Activated T-cell treated with anti-CD3 and anti-CD28 coated beads, Interleukin-2, amount 50 U/mL, for 24 hours (primary cell): ENCODE data around the gene CLCN2.
A peak's percentile ranks its signal among the peaks of the same experiment; 100 is the strongest.

Experiments
- DNase-seq: peaks from one replicate; pipeline ENCODE4 v3.0.0-alpha.2; 2020
- H3K27ac Mint-ChIP-seq: 2 replicates; pipeline ENCODE4 v1.8.0; 2020; ENCODE audit warnings: mild to moderate bottlenecking, mixed read lengths
- H3K27me3 Mint-ChIP-seq: 2 replicates; pipeline ENCODE4 v1.8.0; 2020; ENCODE audit warnings: mixed read lengths
- H3K36me3 Mint-ChIP-seq: 2 replicates; pipeline ENCODE4 v1.8.0; 2020; ENCODE audit warnings: low read depth, mixed read lengths
- H3K4me1 Mint-ChIP-seq: 2 replicates; pipeline ENCODE4 v1.8.0; 2020; ENCODE audit warnings: low read depth, mixed read lengths
- H3K4me3 Mint-ChIP-seq: 2 replicates; pipeline ENCODE4 v1.8.0; 2020; ENCODE audit warnings: mild to moderate bottlenecking, moderate library complexity, mixed read lengths
- H3K9me3 Mint-ChIP-seq: 2 replicates; pipeline ENCODE4 v1.8.0; 2020; ENCODE audit warnings: mixed read lengths

Gene CLCN2

GRCh38 chr3:184373422-184373821 is 12.0 kb upstream of the CLCN2 start:
- peaks cover 22% of the 10 kb centered on the region for H3K36me3 Mint-ChIP-seq
- H3K4me1 Mint-ChIP-seq, result peaks cover 9% of the 10 kb centered on the region
- no peak overlapping the region for H3K27ac Mint-ChIP-seq
- peaks cover 23% of the 10 kb centered on the region for H3K27me3 Mint-ChIP-seq
- H3K4me3 Mint-ChIP-seq, result no peak overlapping the region
- no peaks in the 10 kb centered on the region for H3K9me3 Mint-ChIP-seq
- DNase-seq, result no peak

DNA sequence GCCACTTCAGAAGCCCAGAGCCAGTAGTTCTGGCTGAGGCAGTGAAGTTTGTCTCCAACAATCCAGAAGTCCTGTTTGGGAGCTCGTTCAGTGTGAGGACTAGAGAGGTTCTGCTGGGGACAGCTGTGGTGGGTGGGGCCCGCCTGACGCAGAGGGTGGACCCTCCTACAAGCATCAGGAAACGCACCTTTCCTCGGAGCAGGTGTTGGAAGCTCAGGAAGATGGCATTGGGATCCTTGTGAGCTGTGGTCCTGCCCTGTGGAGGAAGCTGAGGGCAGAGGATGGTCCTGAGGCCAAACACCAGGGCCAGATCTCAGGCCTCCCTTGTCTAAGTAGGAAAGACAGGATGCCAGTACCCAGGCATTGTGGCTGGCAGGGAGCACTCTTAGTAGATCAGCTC is 11.5 kb upstream of the CLCN2 start:
- H3K4me1 Mint-ChIP-seq, result peaks cover 12% of the 10 kb centered on the region
- no peak for DNase-seq
- H3K4me3 Mint-ChIP-seq, result no peak overlapping the region
- H3K27ac Mint-ChIP-seq, result no peak overlapping the region
- peaks cover 27% of the 10 kb centered on the region for H3K36me3 Mint-ChIP-seq
- peaks cover 18% of the 10 kb centered on the region for H3K27me3 Mint-ChIP-seq
- H3K9me3 Mint-ChIP-seq, result no peaks in the 10 kb centered on the region

DNA sequence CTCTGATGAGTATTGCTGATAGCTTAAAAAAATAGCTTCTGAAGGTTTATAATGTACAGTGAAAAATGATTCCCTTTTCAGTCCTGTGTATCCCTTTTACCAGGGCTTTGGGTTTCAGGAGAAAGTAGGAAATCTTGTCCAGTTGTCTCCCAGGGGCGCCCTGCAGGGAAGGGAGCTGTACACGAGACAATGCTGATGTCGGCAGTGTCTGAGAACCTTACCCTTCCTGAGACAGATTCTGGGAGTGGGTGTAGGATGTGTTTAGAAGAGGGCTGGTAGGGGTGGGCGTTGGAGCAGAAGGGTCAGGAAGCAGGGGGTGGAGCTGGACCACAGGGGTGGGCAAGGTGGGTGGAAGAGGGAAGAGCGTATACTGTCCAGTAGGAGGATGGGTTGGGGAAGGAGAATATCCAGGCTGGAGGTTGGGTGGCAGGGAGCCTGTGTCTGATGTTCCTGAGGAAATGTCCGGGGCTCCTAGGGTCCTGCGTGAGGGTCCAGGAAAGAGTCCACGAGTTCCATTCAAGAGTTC is 11.0 kb upstream of the CLCN2 start:
- H3K4me1 Mint-ChIP-seq, result peaks cover 16% of the 10 kb centered on the region
- no peaks in the 10 kb centered on the region for H3K9me3 Mint-ChIP-seq
- H3K27me3 Mint-ChIP-seq, result peaks cover 12% of the 10 kb centered on the region
- H3K4me3 Mint-ChIP-seq, result no peak overlapping the region
- H3K27ac Mint-ChIP-seq, result no peak overlapping the region
- peaks cover 33% of the 10 kb centered on the region for H3K36me3 Mint-ChIP-seq
- no peak for DNase-seq

GRCh38 chr3:184371570-184372018 is 10.2 kb upstream of the CLCN2 start:
- peaks cover 41% of the 10 kb centered on the region for H3K36me3 Mint-ChIP-seq
- H3K27me3 Mint-ChIP-seq, result peaks cover 7% of the 10 kb centered on the region
- peaks cover 21% of the 10 kb centered on the region for H3K4me1 Mint-ChIP-seq
- H3K9me3 Mint-ChIP-seq, result no peaks in the 10 kb centered on the region
- DNase-seq, result peak; percentile 63
- H3K27ac Mint-ChIP-seq, result peak overlapping the region; percentile 20
- H3K4me3 Mint-ChIP-seq, result no peak overlapping the region

GRCh38 chr3:184368586-184369183 is 7.3 kb upstream of the CLCN2 start:
- no peak for DNase-seq
- Mint-ChIP-seq H3K9me3 (no peaks in the 10 kb centered on the region), H3K27ac (peak overlapping the region; percentile 42), H3K4me1 (peaks cover 38% of the 10 kb centered on the region), H3K4me3 (no peak overlapping the region), H3K27me3 (no peaks in the 10 kb centered on the region), H3K36me3 (peaks cover 67% of the 10 kb centered on the region)

DNA sequence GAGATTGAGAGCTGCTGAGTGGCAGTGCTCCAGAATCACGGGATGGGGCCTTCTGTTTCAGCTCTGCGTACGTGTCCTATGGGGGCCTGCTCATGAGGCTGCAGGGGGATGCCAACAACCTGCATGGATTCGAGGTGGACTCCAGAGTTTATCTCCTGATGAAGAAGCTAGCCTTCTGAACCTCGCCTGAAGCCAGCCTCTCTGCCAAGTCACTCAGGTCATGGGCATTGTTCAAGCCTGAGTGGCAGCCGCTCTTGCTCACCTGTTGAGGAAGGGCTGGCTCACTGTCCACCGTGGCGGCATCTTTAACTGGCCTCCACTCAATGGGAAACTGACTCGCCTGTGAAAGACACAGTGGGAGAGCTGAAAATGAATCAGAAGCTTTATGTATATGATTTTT is 6.7 kb upstream of the CLCN2 start:
- Mint-ChIP-seq H3K27me3 (no peaks in the 10 kb centered on the region), H3K27ac (peak overlapping the region; percentile 37), H3K4me1 (peaks cover 38% of the 10 kb centered on the region), H3K9me3 (no peaks in the 10 kb centered on the region), H3K4me3 (no peak overlapping the region), H3K36me3 (peaks cover 73% of the 10 kb centered on the region)
- DNase-seq, result no peak

DNA sequence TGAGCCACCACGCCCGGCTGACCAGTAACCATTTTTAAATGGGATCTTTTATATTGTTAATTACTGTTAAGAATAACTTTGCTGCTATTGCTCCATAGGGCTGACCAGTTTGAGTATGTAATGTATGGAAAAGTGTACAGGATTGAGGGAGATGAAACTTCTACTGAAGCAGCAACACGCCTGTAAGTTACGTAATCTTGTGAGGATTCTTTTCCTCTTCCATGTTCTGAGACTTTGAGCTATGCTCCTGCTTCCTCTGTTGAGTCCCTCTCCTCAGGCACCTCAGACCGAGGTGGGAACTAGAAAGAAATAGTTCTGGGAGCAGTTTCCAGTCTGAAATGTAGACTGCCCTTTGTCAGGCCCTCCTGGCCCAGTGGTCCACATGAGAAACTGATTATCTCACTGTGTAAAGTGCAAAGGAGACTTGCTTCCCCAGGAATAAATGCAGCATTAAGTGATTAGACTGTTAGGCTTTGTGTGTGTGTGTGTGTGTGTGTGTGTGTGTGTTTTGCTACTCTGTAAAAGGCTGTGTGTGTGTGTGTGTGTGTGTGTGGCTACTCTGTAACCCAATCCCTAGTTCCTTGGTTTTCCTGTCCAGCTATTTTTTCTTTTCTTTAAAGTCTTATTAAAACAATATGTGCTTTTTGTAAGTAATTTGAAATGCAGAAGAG is 5.3 kb upstream of the CLCN2 start:
- DNase-seq, result no peak
- H3K9me3 Mint-ChIP-seq, result no peaks in the 10 kb centered on the region
- peaks cover 78% of the 10 kb centered on the region for H3K36me3 Mint-ChIP-seq
- peak overlapping the region; percentile 30 for H3K27ac Mint-ChIP-seq
- no peaks in the 10 kb centered on the region for H3K27me3 Mint-ChIP-seq
- H3K4me3 Mint-ChIP-seq, result peak overlapping the region; percentile 15
- H3K4me1 Mint-ChIP-seq, result peaks cover 37% of the 10 kb centered on the region

- H3K4me3 Mint-ChIP-seq, result peak overlapping the region; percentile 98
- peak; percentile 94 for DNase-seq
- H3K4me1 Mint-ChIP-seq, result peaks cover 34% of the 10 kb centered on the region
- H3K27ac Mint-ChIP-seq, result peak overlapping the region; percentile 99
- H3K9me3 Mint-ChIP-seq, result no peaks in the 10 kb centered on the region
- no peaks in the 10 kb centered on the region for H3K27me3 Mint-ChIP-seq
- peaks cover 51% of the 10 kb centered on the region for H3K36me3 Mint-ChIP-seq
Observed at GRCh38 chr3:184362668-184363546, 1.5 kb upstream of the CLCN2 start.

GRCh38 chr3:184361932-184362667 is 695 bp upstream of the CLCN2 start:
- H3K4me3 Mint-ChIP-seq, result peak overlapping the region; percentile 98
- H3K36me3 Mint-ChIP-seq, result peaks cover 42% of the 10 kb centered on the region
- H3K27me3 Mint-ChIP-seq, result no peaks in the 10 kb centered on the region
- peak; percentile 81 for DNase-seq
- H3K27ac Mint-ChIP-seq, result peak overlapping the region; percentile 94
- peaks cover 31% of the 10 kb centered on the region for H3K4me1 Mint-ChIP-seq
- H3K9me3 Mint-ChIP-seq, result no peaks in the 10 kb centered on the region

GRCh38 chr3:184360929-184361531 is 375 bp downstream of the CLCN2 start:
- Mint-ChIP-seq H3K27ac (peak overlapping the region; percentile 73), H3K9me3 (no peaks in the 10 kb centered on the region)

DNA sequence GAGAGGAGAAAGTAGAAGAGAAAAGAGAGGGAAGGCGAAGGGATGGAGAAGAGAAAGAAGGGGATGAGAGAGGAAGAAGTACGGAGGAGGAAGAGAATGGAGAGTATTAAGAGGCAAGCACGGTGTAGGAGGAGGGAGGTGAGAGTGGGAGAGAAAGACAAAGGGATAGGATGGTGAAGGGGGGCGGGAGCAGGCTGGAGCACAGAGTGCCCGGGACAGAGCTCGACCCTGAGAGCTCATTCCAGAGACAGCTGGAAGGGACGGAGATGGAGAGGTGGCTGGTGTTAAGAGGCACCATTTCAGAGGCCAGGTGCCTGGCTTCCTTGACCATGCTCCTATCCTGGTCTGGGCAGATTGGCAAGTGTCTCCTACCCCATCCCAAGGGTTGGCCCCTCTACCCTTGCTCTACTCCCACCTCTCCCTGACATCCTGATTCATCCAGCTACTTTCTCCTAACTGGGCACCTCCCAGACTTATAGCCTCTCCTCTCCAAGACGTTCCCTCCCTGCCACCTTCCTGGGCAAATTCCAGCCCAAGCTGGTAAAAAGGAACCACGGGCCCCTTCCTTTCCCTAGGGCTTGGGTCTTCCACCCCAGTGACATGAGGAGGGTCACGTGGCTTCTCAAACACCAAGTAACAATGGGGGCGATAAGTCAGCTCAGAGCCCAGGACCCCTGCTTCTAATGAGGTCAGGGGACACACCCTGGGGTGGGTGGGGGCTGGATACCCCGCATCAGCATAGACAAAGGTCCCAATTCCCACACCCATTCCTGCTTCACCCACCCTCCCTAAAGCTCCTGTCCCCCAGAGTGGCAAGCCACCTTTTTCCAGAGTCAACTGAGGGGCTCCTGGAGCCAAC is 1.1 kb downstream of the CLCN2 start:
- Mint-ChIP-seq H3K9me3 (no peaks in the 10 kb centered on the region), H3K36me3 (peaks cover 35% of the 10 kb centered on the region), H3K27ac (peak overlapping the region; percentile 73), H3K4me1 (peaks cover 19% of the 10 kb centered on the region), H3K4me3 (peak overlapping the region; percentile 84), H3K27me3 (no peaks in the 10 kb centered on the region)
- DNase-seq, result no peak

More at GRCh38 chr3:184360929-184361531, 375 bp downstream of the CLCN2 start:
- no peak for DNase-seq
- H3K36me3 Mint-ChIP-seq, result peaks cover 37% of the 10 kb centered on the region
- peaks cover 23% of the 10 kb centered on the region for H3K4me1 Mint-ChIP-seq
- peak overlapping the region; percentile 84 for H3K4me3 Mint-ChIP-seq
- no peaks in the 10 kb centered on the region for H3K27me3 Mint-ChIP-seq

DNA sequence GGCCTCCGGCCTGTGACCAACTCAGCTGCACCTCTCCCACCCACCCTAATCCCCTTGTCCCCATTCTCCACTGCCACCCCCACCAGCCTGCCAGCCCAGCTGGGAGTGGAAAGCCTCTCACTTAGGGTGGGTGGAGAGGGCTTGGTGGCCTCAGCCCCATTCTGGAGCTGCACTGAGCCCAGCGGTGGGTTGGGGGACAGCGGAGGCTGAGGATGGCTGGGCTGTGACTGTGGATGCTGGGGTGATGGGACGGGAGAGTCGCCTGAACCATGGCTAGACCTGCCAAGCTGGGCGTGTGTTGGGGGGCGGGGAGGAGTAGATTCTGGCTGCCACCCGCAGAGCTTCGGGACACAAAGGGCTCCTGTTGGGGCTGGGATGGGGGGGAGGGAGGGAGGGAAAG is 1.8 kb downstream of the CLCN2 start:
- no peak overlapping the region for H3K27ac Mint-ChIP-seq
- no peaks in the 10 kb centered on the region for H3K9me3 Mint-ChIP-seq
- peaks cover 12% of the 10 kb centered on the region for H3K4me1 Mint-ChIP-seq
- no peaks in the 10 kb centered on the region for H3K27me3 Mint-ChIP-seq
- DNase-seq, result no peak
- H3K4me3 Mint-ChIP-seq, result no peak overlapping the region
- peaks cover 31% of the 10 kb centered on the region for H3K36me3 Mint-ChIP-seq

DNA sequence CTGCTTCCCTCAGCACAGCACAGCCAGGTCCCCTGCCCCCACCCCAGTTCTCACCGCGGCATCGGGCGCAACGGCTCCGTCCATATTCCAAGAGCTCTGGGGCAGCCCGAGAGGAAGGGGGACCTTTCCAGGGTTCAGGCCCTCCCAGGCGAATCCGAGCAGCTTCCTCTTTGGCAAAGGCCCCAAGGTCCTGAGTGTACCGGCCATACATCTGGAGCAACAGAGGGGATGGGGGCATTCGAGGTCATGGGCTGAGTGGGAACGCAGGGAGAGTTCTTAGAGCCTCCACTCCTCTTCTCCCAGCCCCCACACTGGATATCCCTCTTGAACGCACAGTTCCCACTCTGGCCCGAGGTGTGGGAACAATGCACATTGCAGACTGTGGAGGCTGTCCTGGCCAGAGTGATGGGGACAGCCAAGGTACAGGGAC is 2.5 kb downstream of the CLCN2 start:
- peaks cover 24% of the 10 kb centered on the region for H3K36me3 Mint-ChIP-seq
- no peak overlapping the region for H3K4me3 Mint-ChIP-seq
- H3K4me1 Mint-ChIP-seq, result peaks cover 10% of the 10 kb centered on the region
- H3K27ac Mint-ChIP-seq, result no peak overlapping the region
- no peak for DNase-seq
- H3K27me3 Mint-ChIP-seq, result no peaks in the 10 kb centered on the region
- H3K9me3 Mint-ChIP-seq, result no peaks in the 10 kb centered on the region
